NCI-H1105 treated with DMSO at 0.1 percent for 48 hours (cell line): Measurements from ENCODE around the gene IMPDH1.

Source experiments
- DNase-seq: peaks from one replicate; lab custom pipeline; 2025; lab: John Stamatoyannopoulos, UW

Gene IMPDH1

GRCh38 chr7:128405471-128406313, 4.1 kb downstream of the IMPDH1 start:
- DNase-seq = peak; percentile 32

GRCh38 chr7:128404886-128405470, 4.8 kb downstream of the IMPDH1 start:
- DNase-seq = no peak

DNA sequence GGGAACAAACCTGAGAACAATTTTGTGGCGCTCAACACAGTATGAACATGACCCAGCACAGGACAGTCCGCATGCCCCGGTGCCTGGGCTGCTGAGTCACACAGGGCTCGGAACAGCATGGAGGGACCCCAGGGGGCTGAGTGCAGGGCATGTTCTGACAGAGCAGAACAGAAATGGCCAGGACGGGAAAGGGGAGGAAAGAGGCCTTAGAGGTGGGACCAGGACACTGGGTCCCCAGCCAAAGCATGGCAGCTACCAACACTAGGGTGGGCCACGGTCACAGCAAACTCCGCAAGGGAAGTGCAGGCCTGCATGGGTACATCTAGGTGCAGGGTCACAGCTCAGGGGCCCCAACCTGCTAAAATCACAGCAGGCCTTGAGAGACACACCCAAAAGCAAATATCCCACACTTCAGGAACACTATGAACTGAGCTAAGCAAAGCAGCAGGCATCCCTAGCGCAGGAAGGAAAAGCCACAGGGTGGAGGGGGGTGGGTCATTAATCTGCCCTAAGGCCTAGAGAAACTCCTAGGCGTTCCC, 5.6 kb downstream of the IMPDH1 start:
- DNase-seq = no peak

DNA sequence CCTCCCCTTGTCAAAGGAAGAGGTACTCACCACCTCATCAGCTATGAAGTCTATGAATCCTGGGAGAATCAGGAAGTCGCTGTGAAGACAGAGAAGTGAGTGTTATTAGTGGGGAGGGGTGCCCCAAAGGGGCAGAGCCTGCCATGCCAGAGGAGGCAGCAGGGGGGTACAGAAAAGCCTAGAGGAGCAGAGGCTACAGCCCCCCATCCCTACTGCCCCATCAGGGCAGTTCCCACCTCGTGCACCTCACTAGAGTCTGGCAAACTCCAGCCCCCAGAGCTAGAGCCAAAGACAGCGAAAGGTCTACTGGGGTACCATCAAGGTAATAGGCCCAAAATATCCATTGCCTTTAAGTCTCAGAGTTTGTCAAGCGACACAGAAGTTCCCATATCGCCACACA, 6.1 kb downstream of the IMPDH1 start:
- DNase-seq = no peak

DNA sequence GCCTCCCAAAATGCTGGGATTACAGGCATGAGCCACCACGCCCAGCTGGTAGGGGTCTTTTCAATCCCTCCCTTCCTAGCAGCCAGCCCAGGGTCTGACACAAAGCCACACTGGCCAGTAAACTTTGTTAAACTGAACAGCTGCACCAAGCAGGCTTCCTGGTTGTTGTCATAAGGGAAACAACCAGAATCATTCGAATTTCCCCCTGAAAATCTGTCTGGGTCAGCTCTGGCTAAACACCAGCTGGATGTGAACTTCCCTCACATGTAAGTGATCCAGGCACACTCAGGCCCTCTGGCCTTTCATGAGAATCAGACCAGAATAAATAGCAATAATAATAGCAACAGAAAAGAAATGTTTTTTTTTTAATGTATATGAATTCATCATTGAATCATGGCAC, 7.4 kb downstream of the IMPDH1 start:
- no peak for DNase-seq

GRCh38 chr7:128400566-128400965, 9.2 kb downstream of the IMPDH1 start:
- DNase-seq = no peak

- no peak for DNase-seq
Measured at GRCh38 chr7:128399991-128400390, 9.8 kb downstream of the IMPDH1 start.

GRCh38 chr7:128398841-128399135, 11.0 kb downstream of the IMPDH1 start:
- no peak for DNase-seq

GRCh38 chr7:128398016-128398840, 11.6 kb downstream of the IMPDH1 start:
- DNase-seq = peak; percentile 17

- no peak for DNase-seq
Measured at GRCh38 chr7:128396357-128396756, 13.4 kb downstream of the IMPDH1 start.

GRCh38 chr7:128395748-128396147, 14.0 kb downstream of the IMPDH1 start:
- no peak for DNase-seq

DNA sequence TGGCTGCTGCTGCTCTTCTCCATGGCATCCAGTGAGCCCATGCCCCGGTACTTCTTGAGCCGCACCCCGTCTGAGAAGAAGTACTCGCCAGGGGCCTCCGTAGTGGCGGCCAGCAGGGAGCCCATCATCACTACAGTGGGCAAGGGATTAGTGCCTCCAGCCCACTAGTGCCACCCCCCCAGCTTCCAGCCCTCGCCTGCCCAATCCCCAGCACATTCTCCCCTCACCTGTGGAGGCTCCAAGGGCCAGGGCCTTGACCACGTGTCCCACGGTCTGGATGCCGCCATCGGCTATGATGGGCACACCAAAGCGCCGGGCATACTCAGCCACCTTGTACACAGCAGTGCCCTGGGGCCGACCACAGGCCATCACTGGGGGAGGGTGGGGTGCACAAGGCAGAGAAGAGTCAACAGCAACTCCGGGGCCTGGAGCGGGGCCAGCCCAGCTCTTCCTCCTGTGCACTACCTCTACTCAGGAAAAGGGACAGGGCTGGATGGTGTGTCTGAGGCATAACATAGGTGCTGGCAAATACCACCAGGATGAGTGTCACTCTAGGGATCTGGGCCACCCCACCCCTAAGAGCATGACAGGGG, 14.8 kb downstream of the IMPDH1 start:
- DNase-seq = no peak

DNA sequence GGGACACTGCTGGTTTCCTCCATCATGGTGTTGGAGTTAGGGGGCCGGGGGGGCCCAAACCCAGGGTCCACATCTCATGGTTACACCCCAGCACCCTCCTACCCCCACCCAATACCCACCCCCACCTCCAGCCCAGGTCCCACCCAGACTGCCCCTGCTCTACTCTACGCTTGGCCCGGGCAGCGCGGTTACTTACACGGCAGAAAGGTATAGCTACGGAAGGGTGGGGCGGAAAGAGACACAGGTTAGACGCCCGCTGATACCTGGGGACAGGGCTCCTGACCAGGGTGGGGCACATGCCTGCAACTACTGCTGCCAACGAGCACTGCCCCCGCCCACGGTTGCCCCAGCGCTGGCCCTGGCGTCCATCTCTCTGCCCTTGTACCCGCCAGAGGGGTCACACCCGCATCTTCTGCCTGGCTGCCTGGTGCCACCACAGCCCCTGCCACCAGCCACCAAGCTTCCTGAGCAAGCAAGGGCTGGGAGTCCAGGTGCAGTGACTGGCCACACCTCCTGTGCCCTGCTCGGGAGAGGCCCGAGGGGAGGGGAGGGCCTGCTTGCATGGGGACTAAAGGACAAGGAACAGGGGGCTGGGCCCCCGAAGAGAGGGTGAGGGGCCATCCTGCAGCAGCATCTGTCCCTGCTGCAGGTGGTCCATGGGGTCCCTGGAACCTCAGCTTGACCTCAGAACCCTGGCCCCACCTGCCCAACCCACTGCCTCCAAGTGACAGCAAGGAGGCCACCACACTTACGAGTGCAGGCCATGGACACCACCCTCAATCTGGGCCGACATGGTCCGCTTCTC, 16.1 kb downstream of the IMPDH1 start:
- DNase-seq = no peak

GRCh38 chr7:128392446-128393327, 17.1 kb downstream of the IMPDH1 start:
- no peak for DNase-seq

DNA sequence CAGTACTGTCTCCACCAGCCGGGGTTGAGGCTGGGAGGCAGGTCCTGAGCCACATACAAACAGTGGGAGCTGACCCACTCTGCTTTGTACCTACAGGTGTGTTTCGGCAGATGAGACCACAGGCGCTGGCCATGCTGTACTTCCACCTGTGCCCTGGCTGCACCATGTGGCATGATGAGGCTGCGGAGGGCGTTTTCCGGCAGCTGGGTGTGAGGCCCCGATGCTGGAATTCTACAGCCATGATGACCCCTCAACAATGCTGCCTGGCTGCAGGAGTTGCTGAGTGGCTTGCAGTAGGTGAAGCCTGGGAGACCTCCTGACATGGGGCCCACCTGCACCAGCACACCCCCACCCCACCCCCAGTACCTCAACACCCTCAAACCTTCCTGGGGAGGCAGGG, 18.0 kb downstream of the IMPDH1 start:
- no peak for DNase-seq

GRCh38 chr7:128390871-128391565, 18.8 kb downstream of the IMPDH1 start:
- no peak for DNase-seq

DNA sequence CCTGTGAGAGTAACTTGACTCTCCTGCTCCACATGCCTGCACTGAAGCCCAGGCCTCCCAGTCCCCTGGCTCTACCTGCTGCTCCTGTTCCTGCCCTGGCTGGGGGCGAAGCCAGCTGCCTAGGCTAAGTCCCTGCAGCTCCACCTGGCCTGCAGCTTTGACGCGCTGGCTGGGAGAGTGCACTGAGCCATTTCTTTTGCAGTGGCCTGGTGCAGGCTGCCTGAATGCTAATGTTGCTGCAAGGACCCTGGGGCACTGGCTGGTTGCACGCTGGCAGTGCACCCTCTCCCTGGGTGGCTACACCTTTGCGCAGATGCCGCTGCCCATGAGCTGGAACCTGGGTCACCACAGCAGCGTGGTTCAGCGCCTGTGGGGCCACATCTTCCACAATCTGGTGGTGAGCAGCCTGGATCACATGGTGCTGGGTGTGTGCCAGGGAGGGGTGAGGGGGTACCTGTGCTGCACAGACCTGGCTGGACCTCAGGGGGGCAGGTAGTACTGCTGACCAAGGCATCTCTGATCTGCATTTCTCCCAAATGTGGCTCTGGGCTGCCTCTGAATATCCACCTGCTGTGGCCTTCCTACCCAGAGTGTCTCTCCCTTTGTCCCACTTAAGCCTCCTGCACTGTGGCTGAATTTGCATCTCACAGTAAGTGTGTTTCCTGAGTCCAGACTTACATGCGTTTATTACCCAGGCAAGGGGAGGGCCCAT, 20.0 kb downstream of the IMPDH1 start:
- DNase-seq = no peak

- no peak for DNase-seq
Measured at GRCh38 chr7:128389085-128389617, 20.6 kb downstream of the IMPDH1 start.

DNA sequence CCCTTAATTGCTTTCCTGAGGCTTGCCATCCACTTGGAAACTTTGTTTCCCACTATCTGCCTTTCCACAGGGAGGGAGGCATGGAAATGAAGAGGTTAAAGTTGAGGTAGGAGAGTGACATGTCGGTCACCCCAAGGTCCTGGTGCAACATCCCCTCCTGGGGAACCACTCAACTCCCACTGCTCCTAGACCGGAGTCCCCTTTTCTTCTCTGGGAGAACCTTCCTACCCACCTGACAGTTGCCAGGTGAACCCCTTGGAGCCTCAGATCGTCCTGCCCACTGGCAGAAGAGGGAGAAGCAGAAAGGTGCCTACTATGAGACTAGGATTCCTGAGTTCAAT, 21.7 kb downstream of the IMPDH1 start:
- no peak for DNase-seq
